SK-N-SH (cell line): ENCODE results near the gene CCDC88B. TPM values are rescaled to one million over a fixed set of nuclear protein-coding genes. Genes with fewer than 3 reads are reported as not detected.

Experiments used
- CTCF ChIA-PET: fragments of 300-600, 350-600 bp; formaldehyde crosslinking; extraction: SDS; loops from one replicate; lab custom pipeline; 2021; lab: Yijun Ruan, JAX
- POLR2A ChIA-PET: fragments of 350-600 bp; sonication (Branson Sonifier 250); formaldehyde crosslinking; extraction: SDS; loops from one replicate; lab custom pipeline; 2020; ENCODE audit warnings: antibody characterized with exemption, inconsistent platforms; lab: Yijun Ruan, JAX
- DNase-seq: peaks from one replicate; pipeline ENCODE4 v3.0.0; 2012
- H2AFZ ChIP-seq: fragments of 200-600 bp; sonication (generic); 2 replicates; pipeline ENCODE4 v1.8.1; 2016; ENCODE audit warnings: antibody characterized with exemption, mild to moderate bottlenecking, low read depth
- H3F3A ChIP-seq: fragments of 200-600 bp; sonication (generic); replicated peaks from 2 replicates; pipeline ENCODE3; 2016; ENCODE audit warnings: antibody characterized with exemption, mild to moderate bottlenecking; ENCODE audit not compliant: insufficient read depth
- H3K27ac ChIP-seq, 2 experiments: fragments of 200-500 bp in 1 of 2; fragments of 200-600 bp in 1 of 2; sonication (Bioruptor generic) in 1 of 2; sonication (generic), shearing (Covaris generic) in 1 of 2; 2 replicates each; pipeline versions ENCODE4 v1.5.1 to v1.6.1; 2014 to 2016; ENCODE audit warnings: low read depth in 2 of 2, inconsistent platforms in 1 of 2, low read length in 1 of 2, mild to moderate bottlenecking in 1 of 2, mixed read lengths in 1 of 2
- H3K27me3 ChIP-seq: fragments of 200-600 bp; sonication (generic), shearing (Covaris generic); 2 replicates; pipeline ENCODE4 v1.6.1; 2016; ENCODE audit warnings: mixed run types; ENCODE audit not compliant: insufficient read depth
- H3K36me3 ChIP-seq, 2 experiments: fragments of 200-500 bp in 1 of 2; fragments of 200-600 bp in 1 of 2; sonication (Bioruptor generic) in 1 of 2; sonication (generic) in 1 of 2; replicated peaks in 1 of 2; 2 replicates each; pipeline versions ENCODE3 to v1.5.1; 2014 to 2016; ENCODE audit warnings: low read length in 1 of 2, mild to moderate bottlenecking in 1 of 2; ENCODE audit not compliant: insufficient read depth in 2 of 2, control insufficient read depth in 1 of 2
- H3K4me1 ChIP-seq, 2 experiments: fragments of 200-500 bp in 1 of 2; fragments of 200-600 bp in 1 of 2; sonication (Bioruptor generic) in 1 of 2; sonication (generic), shearing (Covaris generic) in 1 of 2; 2 replicates each; pipeline versions ENCODE4 v1.5.1 to v1.6.1; 2014 to 2016; ENCODE audit warnings: low read depth in 1 of 2, low read length in 1 of 2, mixed run types in 1 of 2; ENCODE audit not compliant: insufficient read depth in 2 of 2, control insufficient read depth in 1 of 2
- H3K4me2 ChIP-seq: fragments of 200-600 bp; sonication (generic), shearing (Covaris generic); 2 replicates; pipeline ENCODE4 v1.6.1; 2017; ENCODE audit warnings: mixed run types
- H3K4me3 ChIP-seq, 2 experiments: fragments of 200-500 bp in 1 of 2; fragments of 200-600 bp in 1 of 2; sonication (Bioruptor generic) in 1 of 2; sonication (generic), shearing (Covaris generic) in 1 of 2; 2 replicates each; pipeline versions ENCODE4 v1.5.1 to v1.8.1; 2014 to 2016; ENCODE audit warnings: low read depth in 2 of 2, inconsistent platforms in 1 of 2, low read length in 1 of 2, mild to moderate bottlenecking in 1 of 2, mixed read lengths in 1 of 2, moderate library complexity in 1 of 2
- H3K79me2 ChIP-seq: fragments of 200-600 bp; sonication (generic); 2 replicates; pipeline ENCODE4 v1.8.1; 2017; ENCODE audit warnings: mild to moderate bottlenecking; ENCODE audit not compliant: insufficient read depth
- H3K9ac ChIP-seq: fragments of 200-600 bp; sonication (generic); 2 replicates; pipeline ENCODE4 v1.6.1; 2017; ENCODE audit warnings: mixed run types
- H3K9me2 ChIP-seq: fragments of 200-600 bp; sonication (generic); 2 replicates; pipeline ENCODE4 v1.6.1; 2017; ENCODE audit warnings: mixed run types
- H3K9me3 ChIP-seq: fragments of 200-600 bp; sonication (generic); 2 replicates; pipeline ENCODE4 v1.6.1; 2017; ENCODE audit warnings: mixed run types, mild to moderate bottlenecking, moderate library complexity
- H4K20me1 ChIP-seq: fragments of 200-600 bp; sonication (generic); 2 replicates; pipeline ENCODE4 v1.6.1; 2017; ENCODE audit warnings: mild to moderate bottlenecking, mixed run types; ENCODE audit not compliant: insufficient read depth
- ELF1 ChIP-seq: IDR thresholded peaks from 2 replicates; pipeline ENCODE4 v1.4.0; 2012
- FOSL2 ChIP-seq: IDR thresholded peaks from 2 replicates; pipeline ENCODE4 v1.4.0; 2012; ENCODE audit warnings: low read depth, mild to moderate bottlenecking, moderate library complexity, borderline replicate concordance
- FOXM1 ChIP-seq: IDR thresholded peaks from 2 replicates; pipeline ENCODE4 v1.4.0; 2012; ENCODE audit warnings: low read depth, mild to moderate bottlenecking
- GABPA ChIP-seq: IDR thresholded peaks from 2 replicates; pipeline ENCODE4 v1.4.0; 2012; ENCODE audit warnings: low read depth, mild to moderate bottlenecking
- GATA2 ChIP-seq: sonication (generic); formaldehyde crosslinking; IDR thresholded peaks from 2 replicates; pipeline ENCODE4 v1.5.0; 2020; ENCODE audit warnings: mild to moderate bottlenecking, missing genetic modification reagents
- MAX ChIP-seq: IDR thresholded peaks from 2 replicates; pipeline ENCODE4 v1.4.0; 2012; ENCODE audit warnings: low read depth
- MXI1 ChIP-seq: IDR thresholded peaks from 2 replicates; pipeline ENCODE4 v1.6.1; 2012; ENCODE audit warnings: mild to moderate bottlenecking, low read depth, low read length, improper control_type of control experiment
- NFIC ChIP-seq: IDR thresholded peaks from 2 replicates; pipeline ENCODE4 v1.4.0; 2012; ENCODE audit warnings: borderline replicate concordance
- POLR2AphosphoS5 ChIP-seq: IDR thresholded peaks from 2 replicates; pipeline ENCODE4 v1.6.1; 2012; ENCODE audit warnings: low read depth, low read length
- RXRA ChIP-seq: IDR thresholded peaks from 2 replicates; pipeline ENCODE4 v1.4.0; 2012; ENCODE audit warnings: low read depth, mild to moderate bottlenecking, borderline replicate concordance
- TEAD4 ChIP-seq: IDR thresholded peaks from 2 replicates; pipeline ENCODE4 v1.4.0; 2012; ENCODE audit warnings: mild to moderate bottlenecking, borderline replicate concordance; ENCODE audit not compliant: insufficient read depth
- YY1 ChIP-seq: IDR thresholded peaks from 2 replicates; pipeline ENCODE4 v1.4.0; 2012; ENCODE audit warnings: low read depth, mild to moderate bottlenecking
- ZBTB33 ChIP-seq: IDR thresholded peaks from 2 replicates; pipeline ENCODE4 v1.4.0; 2012; ENCODE audit warnings: low read depth, borderline replicate concordance
- WGBS: methylation state at CpG from one replicate; pipeline ENCODE4 v1.1.6; 2017; ENCODE audit warnings: low lambda C conversion rate; 5-methylcytosine and 5-hydroxymethylcytosine counted together
- polyA plus RNA-seq, 3 experiments: library from polyadenylated mRNA; depleted of rRNA; stranded (reverse); fragments of >200 nt; gene quantifications; 2 replicates each; pipeline ENCODE4 v1.2.3, GENCODE V29; 2012
- TF ChIP-seq, protein P1 (sequence below): IDR thresholded peaks from 2 replicates; pipeline ENCODE4 v1.4.0; 2012; ENCODE audit warnings: low read depth, borderline replicate concordance

The CCDC88B gene
- polyA plus RNA-seq, 1 of the 3 experiments (the other 2 are of a cell fraction): 3.4 TPM

- no peak for TF ChIP-seq MXI1
- no peak for TF ChIP-seq YY1
- TF ChIP-seq TEAD4: no peak
- no peak for TF ChIP-seq ZBTB33
Measured at GRCh38 chr11:64364435-64364834, 24.4 kb downstream of the CCDC88B start (continued).

GRCh38 chr11:64364911-64365310, 24.9 kb downstream of the CCDC88B start:
- Histone ChIP-seq H3K9me3 (no peaks in the 10 kb centered on the region), H3K4me1 (peaks cover 4 to 6% of the 10 kb centered on the region in 2 experiments; a peak in 2 of 4 replicates), H3K79me2 (peaks cover 22% of the 10 kb centered on the region; the same call in 1 of the 2 replicates), H3K27me3 (no peaks in the 10 kb centered on the region), H3K27ac (no peak overlapping the region), H3K4me2 (no peak overlapping the region), H3K36me3 (peaks cover 25 to 58% of the 10 kb centered on the region in 2 experiments), H4K20me1 (0 out of 2 replicates have a peak, but pooled peaks cover 4% of the 10 kb centered on the region), H2AFZ (no peak overlapping the region), H3K9ac (no peak overlapping the region), H3K9me2 (no peaks in the 10 kb centered on the region), H3F3A (peaks cover 3% of the 10 kb centered on the region), H3K4me3 (no peak overlapping the region)
- DNase-seq: no peak
- CTCF ChIA-PET: no interaction called here
- WGBS: 98% methylated on average over 4 of the region's 4 CpGs
- TF ChIP-seq POLR2AphosphoS5 (no peak), ELF1 (no peak), FOSL2 (no peak), MAX (no peak), YY1 (no peak), MXI1 (no peak), ZBTB33 (no peak), NFIC (no peak), GATA2 (no peak), FOXM1 (no peak), GABPA (no peak), RXRA (no peak)
- TF ChIP-seq, protein P1, sequence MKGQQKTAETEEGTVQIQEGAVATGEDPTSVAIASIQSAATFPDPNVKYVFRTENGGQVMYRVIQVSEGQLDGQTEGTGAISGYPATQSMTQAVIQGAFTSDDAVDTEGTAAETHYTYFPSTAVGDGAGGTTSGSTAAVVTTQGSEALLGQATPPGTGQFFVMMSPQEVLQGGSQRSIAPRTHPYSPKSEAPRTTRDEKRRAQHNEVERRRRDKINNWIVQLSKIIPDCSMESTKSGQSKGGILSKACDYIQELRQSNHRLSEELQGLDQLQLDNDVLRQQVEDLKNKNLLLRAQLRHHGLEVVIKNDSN: no peak
- POLR2A ChIA-PET: no interaction called here
